ENCODE measurements around the gene CTNNA3. TPM values are rescaled to one million over a fixed set of nuclear protein-coding genes. Genes with fewer than 3 reads are reported as not detected.

CTNNA3 gene
- total and polyA plus RNA-seq, 2 donors (not counting 3 experiments of a cell fraction or from before 2014, with no cell fraction given) = not detected

DNA sequence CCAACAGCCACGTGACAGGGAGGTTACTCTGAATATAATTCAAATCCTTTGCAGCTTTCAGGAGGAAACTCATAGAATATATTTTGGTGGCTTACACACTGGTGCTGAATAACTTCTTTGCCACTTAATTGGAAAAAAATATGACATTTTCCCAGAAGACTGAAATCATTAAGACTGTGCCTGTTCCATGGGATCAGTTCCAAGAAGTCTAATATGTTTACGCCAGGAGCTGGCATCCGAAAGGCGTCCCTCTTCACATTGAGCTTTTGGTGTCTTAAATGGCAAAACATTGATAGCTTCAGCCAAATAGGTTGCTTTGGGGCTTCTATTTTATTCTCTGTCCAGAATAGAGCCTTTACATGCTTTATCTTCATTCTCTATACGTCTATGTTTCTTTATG is 1687.8 kb downstream of the CTNNA3 start:
- H3K4me2 ChIP-seq (ENCODE audit: insufficient read depth, low read length) = no peak overlapping the region
- H3K9me3 ChIP-seq (replicated peaks; ENCODE audit: control insufficient read depth, insufficient read depth, low read length) = no peaks in the 10 kb centered on the region
- intact Hi-C loops (cut with micrococcal nuclease) (no loop called here), dilution Hi-C loops (cut with MboI; ENCODE audit: extremely low pct_ligation_motif_present, low sequenced_read_pairs) (no loop called here)
- no peaks in the 10 kb centered on the region for H3K79me2 ChIP-seq (ENCODE audit: control insufficient read depth, insufficient read depth, low read length)
- POLR2A ChIA-PET = no interaction called here
- FAIRE-seq (no peak), DNase-seq (ENCODE audit: low read depth, low spot score) (no peak)
- no TSS peak for BruUV-seq (replicated peaks)
- TF ChIP-seq, protein P1, sequence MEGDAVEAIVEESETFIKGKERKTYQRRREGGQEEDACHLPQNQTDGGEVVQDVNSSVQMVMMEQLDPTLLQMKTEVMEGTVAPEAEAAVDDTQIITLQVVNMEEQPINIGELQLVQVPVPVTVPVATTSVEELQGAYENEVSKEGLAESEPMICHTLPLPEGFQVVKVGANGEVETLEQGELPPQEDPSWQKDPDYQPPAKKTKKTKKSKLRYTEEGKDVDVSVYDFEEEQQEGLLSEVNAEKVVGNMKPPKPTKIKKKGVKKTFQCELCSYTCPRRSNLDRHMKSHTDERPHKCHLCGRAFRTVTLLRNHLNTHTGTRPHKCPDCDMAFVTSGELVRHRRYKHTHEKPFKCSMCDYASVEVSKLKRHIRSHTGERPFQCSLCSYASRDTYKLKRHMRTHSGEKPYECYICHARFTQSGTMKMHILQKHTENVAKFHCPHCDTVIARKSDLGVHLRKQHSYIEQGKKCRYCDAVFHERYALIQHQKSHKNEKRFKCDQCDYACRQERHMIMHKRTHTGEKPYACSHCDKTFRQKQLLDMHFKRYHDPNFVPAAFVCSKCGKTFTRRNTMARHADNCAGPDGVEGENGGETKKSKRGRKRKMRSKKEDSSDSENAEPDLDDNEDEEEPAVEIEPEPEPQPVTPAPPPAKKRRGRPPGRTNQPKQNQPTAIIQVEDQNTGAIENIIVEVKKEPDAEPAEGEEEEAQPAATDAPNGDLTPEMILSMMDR (IDR thresholded peaks at IDR 0.05; ENCODE audit: extremely low read depth in 1 of 2, insufficient read depth in 1 of 2, low read depth in 1 of 2, low read length in 2 of 2) = no peak
- no peaks in the 10 kb centered on the region for H3K4me1 ChIP-seq (ENCODE audit: control insufficient read depth, extremely low read depth, insufficient read depth, low read length)
- H3K9ac ChIP-seq (replicated peaks; ENCODE audit: extremely low read depth, insufficient read depth, low read length) = no peak overlapping the region
- no peaks in the 10 kb centered on the region for H3K9me1 ChIP-seq (replicated peaks; ENCODE audit: control insufficient read depth, extremely low read depth, insufficient read depth, low read length)
- no peaks in the 10 kb centered on the region for H3K27me3 ChIP-seq (ENCODE audit: control insufficient read depth in 2 of 2, insufficient read depth in 2 of 2, low read length in 2 of 2)
- H3K27ac ChIP-seq (ENCODE audit: insufficient read depth, low read depth, low read length) = no peak overlapping the region
- no peak overlapping the region for H3K4me3 ChIP-seq (replicated peaks in 1 of 3; ENCODE audit: insufficient read depth in 1 of 3, low read depth in 1 of 3, low read length in 3 of 3)
- no peaks in the 10 kb centered on the region for H3K36me3 ChIP-seq (ENCODE audit: control insufficient read depth in 2 of 2, extremely low read depth in 1 of 2, insufficient read depth in 2 of 2, low read length in 2 of 2)
- H2AFZ ChIP-seq (ENCODE audit: low read depth, low read length) = no peak overlapping the region
- no peaks in the 10 kb centered on the region for H4K20me1 ChIP-seq (replicated peaks; ENCODE audit: control insufficient read depth, extremely low read depth, insufficient read depth, low read length)
- CTCF ChIA-PET = no interaction called here

DNA sequence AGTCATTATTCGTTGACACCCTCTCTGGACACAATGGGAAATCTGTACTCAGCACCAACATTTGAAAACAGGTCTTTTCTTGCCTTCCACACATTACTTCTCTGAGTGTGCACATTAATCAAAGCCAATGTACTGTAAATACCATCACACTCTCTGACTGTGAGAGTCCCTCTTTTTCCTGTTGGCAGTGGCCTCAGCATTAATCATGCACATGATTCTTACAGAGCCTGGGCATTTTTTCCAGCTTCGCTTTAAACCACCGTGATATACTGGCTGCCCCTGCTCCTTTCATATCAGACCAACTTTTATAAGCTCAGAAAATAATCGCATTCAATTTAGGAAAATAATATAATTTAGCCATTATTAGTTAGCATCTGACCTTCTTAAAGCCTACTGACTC is 1689.6 kb downstream of the CTNNA3 start:
- no peaks in the 10 kb centered on the region for H3K36me3 ChIP-seq (ENCODE audit: control insufficient read depth in 2 of 2, extremely low read depth in 1 of 2, insufficient read depth in 2 of 2, low read length in 2 of 2)
- H3K9me3 ChIP-seq (replicated peaks; ENCODE audit: control insufficient read depth, insufficient read depth, low read length) = no peaks in the 10 kb centered on the region
- no peaks in the 10 kb centered on the region for H3K79me2 ChIP-seq (ENCODE audit: control insufficient read depth, insufficient read depth, low read length)
- TF ChIP-seq, protein P1 (IDR thresholded peaks at IDR 0.05; ENCODE audit: extremely low read depth in 1 of 2, insufficient read depth in 1 of 2, low read depth in 1 of 2, low read length in 2 of 2) = no peak
- TF ChIP-seq GATA2 (IDR thresholded peaks at IDR 0.05; ENCODE audit: insufficient read depth, insufficient read length, low read depth, low read length) (no peak), EZH2 (IDR thresholded peaks at IDR 0.05; ENCODE audit: borderline replicate concordance, low read depth, low read length, severe bottlenecking) (no peak), FOS (IDR thresholded peaks at IDR 0.05; ENCODE audit: borderline replicate concordance, insufficient read depth, low read length) (no peak), JUN (IDR thresholded peaks at IDR 0.05; ENCODE audit: borderline replicate concordance, insufficient read depth, insufficient read length, low read depth) (no peak), POLR2A (IDR thresholded peaks at IDR 0.05; ENCODE audit: low read depth, low read length) (no peak), POLR2AphosphoS5 (IDR thresholded peaks at IDR 0.05; ENCODE audit: insufficient read depth, low read depth, low read length) (no peak)
- TF ChIP-seq, protein P2, sequence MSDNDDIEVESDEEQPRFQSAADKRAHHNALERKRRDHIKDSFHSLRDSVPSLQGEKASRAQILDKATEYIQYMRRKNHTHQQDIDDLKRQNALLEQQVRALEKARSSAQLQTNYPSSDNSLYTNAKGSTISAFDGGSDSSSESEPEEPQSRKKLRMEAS (IDR thresholded peaks at IDR 0.05; ENCODE audit: insufficient read depth, insufficient read length) = no peak
- H3K27me3 ChIP-seq (ENCODE audit: control insufficient read depth in 2 of 2, insufficient read depth in 2 of 2, low read length in 2 of 2) = no peaks in the 10 kb centered on the region
- no peak overlapping the region for H3K9ac ChIP-seq (replicated peaks; ENCODE audit: extremely low read depth, insufficient read depth, low read length)
- no TSS peak for BruUV-seq (replicated peaks)
- no peak for FAIRE-seq
- H3K4me1 ChIP-seq (ENCODE audit: control insufficient read depth, extremely low read depth, insufficient read depth, low read length) = no peaks in the 10 kb centered on the region
- no peaks in the 10 kb centered on the region for H4K20me1 ChIP-seq (replicated peaks; ENCODE audit: control insufficient read depth, extremely low read depth, insufficient read depth, low read length)
- ChIA-PET POLR2A (no interaction called here), CTCF (interaction anchor here (0.6 kb wide), 1 partner anchor 729 kb away, joined by 3 read pairs; no protein-coding TSS in a partner anchor)
- no peak for DNase-seq (ENCODE audit: low read depth, low spot score)
- H3K9me1 ChIP-seq (replicated peaks; ENCODE audit: control insufficient read depth, extremely low read depth, insufficient read depth, low read length) = no peaks in the 10 kb centered on the region
- H3K4me2 ChIP-seq (ENCODE audit: insufficient read depth, low read length) = no peak overlapping the region
- intact Hi-C loops (cut with micrococcal nuclease) = no loop called here
- no peak overlapping the region for H3K27ac ChIP-seq (ENCODE audit: insufficient read depth, low read depth, low read length)
- dilution Hi-C loops (cut with MboI; ENCODE audit: extremely low pct_ligation_motif_present, low sequenced_read_pairs) = no loop called here
- H3K4me3 ChIP-seq (replicated peaks in 1 of 3; ENCODE audit: insufficient read depth in 1 of 3, low read depth in 1 of 3, low read length in 3 of 3) = no peak overlapping the region
- H2AFZ ChIP-seq (ENCODE audit: low read depth, low read length) = no peak overlapping the region
